ENCODE data around the gene GPC6.

DNA sequence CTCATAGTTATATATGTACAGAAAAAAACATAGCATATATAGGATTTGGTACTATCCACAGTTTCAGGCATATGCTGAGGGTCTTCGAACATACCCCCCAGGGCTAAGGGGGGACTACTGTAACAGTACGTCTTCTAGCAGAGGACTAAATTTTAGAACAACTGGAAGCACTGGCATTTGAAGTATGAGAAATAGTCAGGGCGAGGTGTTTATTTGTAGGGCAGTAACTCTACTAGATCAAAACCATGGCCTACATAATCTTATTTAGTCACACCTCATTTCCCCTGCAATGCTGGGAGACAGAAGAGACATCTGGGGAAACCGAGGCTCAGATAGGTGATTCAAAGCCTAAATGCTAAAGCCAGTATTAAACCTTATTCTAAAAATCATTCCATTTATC is 1007.2 kb downstream of the GPC6 start:
- TF ChIP-seq CTCF (IDR thresholded peaks at IDR 0.05 in 2 of 3, conservative IDR thresholded peaks at IDR 0.05 in 1 of 3; ENCODE audit: borderline replicate concordance in 1 of 3, insufficient read depth in 1 of 3, low read depth in 2 of 3, low read length in 2 of 3): no peak
- TF ChIP-seq EGR1 (IDR thresholded peaks at IDR 0.05; ENCODE audit: low read depth): no peak
- no peak for TF ChIP-seq MAX (IDR thresholded peaks at IDR 0.05)
- TF ChIP-seq RAD21 (IDR thresholded peaks at IDR 0.05; ENCODE audit: low read depth): no peak
- TF ChIP-seq REST (IDR thresholded peaks at IDR 0.05; ENCODE audit: low read depth): no peak
- no peak for TF ChIP-seq JUND (IDR thresholded peaks at IDR 0.05)
- TF ChIP-seq EZH2 (IDR thresholded peaks at IDR 0.05): no peak
- TF ChIP-seq POLR2AphosphoS5 (IDR thresholded peaks at IDR 0.05; ENCODE audit: low read depth, low read length): no peak
- no peak for TF ChIP-seq ZNF274 (IDR thresholded peaks at IDR 0.05; ENCODE audit: low read depth, low read length)
